Activated T-cell treated with anti-CD3 and anti-CD28 coated beads for 48 hours (primary cell): Measurements from ENCODE around the gene GSX2.
"Not testable (repeated sequence)": the region's sequence is repeated elsewhere in the genome, so short reads cannot be mapped to it uniquely, and the experiment has no call there.

Experiments used
- DNase-seq: peaks from one replicate; pipeline ENCODE4 v3.0.0-alpha.2; 2020; ENCODE audit warnings: low read depth

Gene GSX2

GRCh38 chr4:54103190-54103574 is 3.2 kb downstream of the GSX2 start:
- DNase-seq: no peak

GRCh38 chr4:54104907-54105306 is 4.9 kb downstream of the GSX2 start:
- DNase-seq: no peak

GRCh38 chr4:54107951-54108748 is 8.2 kb downstream of the GSX2 start:
- no peak for DNase-seq

GRCh38 chr4:54109241-54110018 is 9.5 kb downstream of the GSX2 start:
- no peak for DNase-seq

GRCh38 chr4:54110019-54110416 is 10.1 kb downstream of the GSX2 start:
- DNase-seq: no peak

GRCh38 chr4:54113206-54113605 is 13.2 kb downstream of the GSX2 start:
- DNase-seq: not testable (repeated sequence)

- DNase-seq: not testable (repeated sequence)
These were observed 16.3 kb downstream of the GSX2 start for GRCh38 chr4:54116246-54116645.

GRCh38 chr4:54118850-54119589 is 19.1 kb downstream of the GSX2 start:
- no peak for DNase-seq

GRCh38 chr4:54120518-54120917 is 20.6 kb downstream of the GSX2 start:
- DNase-seq: no peak

- DNase-seq: no peak
These were observed 27.7 kb downstream of the GSX2 start for GRCh38 chr4:54127660-54128059.

GRCh38 chr4:54128694-54129093 is 28.7 kb downstream of the GSX2 start:
- not testable (repeated sequence) for DNase-seq

- no peak for DNase-seq
These were observed 39.4 kb downstream of the GSX2 start for GRCh38 chr4:54139332-54139731.

GRCh38 chr4:54140287-54140686 is 40.3 kb downstream of the GSX2 start:
- no peak for DNase-seq

- no peak for DNase-seq
These were observed 44.2 kb downstream of the GSX2 start for GRCh38 chr4:54144199-54144598.

- no peak for DNase-seq
These were observed 44.8 kb downstream of the GSX2 start for GRCh38 chr4:54144661-54145171.

- DNase-seq: no peak
These were observed 46.2 kb downstream of the GSX2 start for GRCh38 chr4:54146139-54146538.

- DNase-seq: no peak
These were observed 49.4 kb downstream of the GSX2 start for GRCh38 chr4:54149323-54149722.
